A549 (cell line): ENCODE data around the gene PLCB1.

Experiments
- BHLHE40 ChIP-seq: IDR thresholded peaks from 2 replicates; pipeline ENCODE4 v1.6.1; 2012; ENCODE audit warnings: low read depth, low read length, inconsistent platforms
- CHD4 ChIP-seq: fragments of 200-600 bp; sonication (generic); IDR thresholded peaks from 2 replicates; pipeline ENCODE4 v1.6.1; 2016; ENCODE audit warnings: antibody characterized with exemption, mild to moderate bottlenecking, borderline replicate concordance
- CTCF ChIP-seq: fragments of >200 bp; sonication (Bioruptor Twin); formaldehyde crosslinking; IDR thresholded peaks from 3 replicates; pipeline ENCODE4 v1.5.1; 2016
- KDM5A ChIP-seq: fragments of 200-600 bp; sonication (generic); IDR thresholded peaks from 2 replicates; pipeline ENCODE4 v1.6.1; 2016; ENCODE audit warnings: antibody characterized with exemption, mild to moderate bottlenecking
- MAZ ChIP-seq: fragments of 150-350 bp; IDR thresholded peaks from 2 replicates; pipeline ENCODE4 v1.6.1; 2014; ENCODE audit warnings: antibody characterized with exemption, low read depth, low read length, borderline replicate concordance
- POLR2A ChIP-seq: IDR thresholded peaks from 2 replicates; pipeline ENCODE4 v1.6.1; 2012; ENCODE audit warnings: mild to moderate bottlenecking, low read length
- SREBF2 ChIP-seq: fragments of 450-650 bp; IDR thresholded peaks from 2 replicates; pipeline ENCODE4 v1.6.1; 2014; ENCODE audit warnings: mild to moderate bottlenecking, moderate library complexity

- TF ChIP-seq KDM5A, result no peak
- no peak for TF ChIP-seq POLR2A
- no peak for TF ChIP-seq SREBF2
- TF ChIP-seq CHD4, result no peak
- no peak for TF ChIP-seq MAZ
- no peak for TF ChIP-seq CTCF
- no peak for TF ChIP-seq BHLHE40
Measured at GRCh38 chr20:8509809-8510208, 377.7 kb downstream of the PLCB1 start.
